Transverse colon (tissue), 4 donors: ENCODE results near the gene TMTC1.

Source experiments
- CTCF ChIP-seq, 5 experiments: fragments of 200-600 bp in 3 of 5; fragments of 450-650 bp in 2 of 5; sonication (generic) in 3 of 5; IDR thresholded peaks; 1 replicate in 2 of 5; 2 replicates in 3 of 5; pipeline ENCODE4 v1.5.1; 2016 to 2017; ENCODE audit warnings: antibody characterized with exemption in 5 of 5, inconsistent platforms in 3 of 5, mild to moderate bottlenecking in 2 of 5, moderate library complexity in 1 of 5
- EP300 ChIP-seq: sonication (generic); formaldehyde crosslinking; IDR thresholded peaks from one replicate; pipeline ENCODE4 v1.6.1; 2017; ENCODE audit warnings: antibody characterized with exemption, low read depth
- POLR2A ChIP-seq: fragments of 450-650 bp; IDR thresholded peaks from one replicate; pipeline ENCODE4 v1.6.1; 2016; ENCODE audit warnings: antibody characterized with exemption, mild to moderate bottlenecking, moderate library complexity
- POLR2AphosphoS5 ChIP-seq, 3 donors: sonication (generic); formaldehyde crosslinking; IDR thresholded peaks; one replicate each; pipeline ENCODE4 v1.6.1; 2016; ENCODE audit warnings: antibody characterized with exemption in 3 of 3

- TF ChIP-seq CTCF (IDR thresholded peaks at IDR 0.05) (no peak), EP300 (no peak), POLR2A (no peak), POLR2AphosphoS5 (IDR thresholded peaks at IDR 0.05) (no peak)
Observed at GRCh38 chr12:29733060-29733459, 50.7 kb downstream of the TMTC1 start.
